ENCODE results near the gene ADARB1. TPM values are rescaled to one million over a fixed set of nuclear protein-coding genes. Genes with fewer than 3 reads are reported as not detected.

Gene ADARB1
- total and polyA plus RNA-seq, 9 of the 15 experiments (the other 6 are each of a cell fraction or from before 2014, with no cell fraction given), result 6.7 to 16.0 (median 8.3) TPM

DNA sequence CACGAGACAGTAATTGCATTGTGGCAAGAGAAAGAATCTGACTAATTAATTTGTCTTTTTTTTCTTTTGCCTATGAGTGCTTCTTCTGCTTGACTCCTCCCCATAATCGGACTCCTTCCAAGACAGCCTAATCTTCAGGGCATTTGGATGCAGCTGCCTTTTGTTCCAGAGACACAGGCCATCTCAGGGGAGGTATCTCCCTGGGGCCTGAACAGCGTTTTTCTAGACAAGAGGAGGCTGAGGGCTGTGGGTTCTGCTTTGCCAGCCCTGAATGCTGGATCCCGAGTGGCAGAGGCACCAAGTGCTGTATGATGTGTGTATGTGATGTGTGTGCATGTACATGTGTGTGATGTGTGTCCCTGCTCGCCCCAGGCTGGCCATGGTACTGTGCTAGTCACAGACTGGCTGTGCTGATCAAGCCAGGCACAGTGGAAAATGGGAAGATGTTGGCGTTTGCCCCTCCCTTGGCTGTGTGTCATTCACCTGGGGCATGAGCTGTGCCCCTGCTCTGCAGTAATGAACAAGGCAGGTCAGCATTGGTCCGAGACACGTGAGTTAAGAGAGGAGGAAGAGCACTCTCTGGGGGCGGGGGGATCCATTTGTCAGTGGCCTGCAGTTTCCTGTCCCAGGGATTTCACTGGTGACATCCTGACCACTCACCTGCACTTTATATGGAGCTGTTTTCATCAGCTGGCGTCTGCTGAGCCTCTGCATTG is 77.2 kb downstream of the ADARB1 start:
- no TSS peak for BruUV-seq (replicated peaks)
- ATAC-seq (peak; percentile 5; the same call in 2 of the 3 replicates), DNase-seq (ENCODE audit: extremely low read depth in 1 of 4, low spot score in 3 of 4) (no peak), FAIRE-seq (peak; percentile 29)
- ChIA-PET POLR2A (interaction anchor here (0.5 to 3.3 kb wide), 8 partner anchors 10 to 265 kb away, joined by 3 to 13 read pairs (median 3); no protein-coding TSS in a partner anchor), CTCF (ENCODE audit: low intra/inter-chr PET ratio) (interaction anchor here (0.7 to 2.3 kb wide), 4 partner anchors 59 to 288 kb away, joined by 3 to 9 read pairs (median 6); no protein-coding TSS in a partner anchor)
- Histone ChIP-seq H3K36me3 (ENCODE audit: control insufficient read depth, insufficient read depth, low read length) (no peaks in the 10 kb centered on the region), H2AFZ (ENCODE audit: low read depth, low read length) (peak overlapping the region; percentile 87), H3K4me3 (no peak overlapping the region), H3K9me1 (ENCODE audit: control insufficient read depth, insufficient read depth, low read length) (no peaks in the 10 kb centered on the region), H3K79me2 (ENCODE audit: control insufficient read depth, insufficient read depth, low read length) (no peaks in the 10 kb centered on the region), H3K4me2 (ENCODE audit: insufficient read depth, low read length) (peak overlapping the region; percentile 68; the same call in 1 of the 2 replicates), H3K9ac (ENCODE audit: insufficient read depth in 1 of 2, low read depth in 2 of 2, low read length in 2 of 2) (peak overlapping the region in 1 of 2 experiments; percentile 49; a peak in 1 of 4 replicates), H3K27ac (ENCODE audit: extremely low read depth, low read depth, low read length) (peak overlapping the region; percentile 30; the same call in 2 of the 3 replicates), H3K4me1 (replicated peaks in 1 of 2; ENCODE audit: control insufficient read depth in 2 of 2, insufficient read depth in 2 of 2, low read length in 2 of 2) (peaks cover 15 to 22% of the 10 kb centered on the region in 2 experiments; a peak in 4 of 5 replicates), H3K9me3 (replicated peaks; ENCODE audit: control insufficient read depth, insufficient read depth, low read depth, low read length) (no peaks in the 10 kb centered on the region), H3K27me3 (ENCODE audit: control insufficient read depth in 2 of 2, insufficient read depth in 2 of 2, low read length in 2 of 2) (no peaks in the 10 kb centered on the region), H4K20me1 (replicated peaks; ENCODE audit: control insufficient read depth, insufficient read depth, low read length) (no peaks in the 10 kb centered on the region)
- intact Hi-C loops (cut with micrococcal nuclease), result loop anchor here (1.0 to 5.0 kb wide), 3 partner anchors 76 to 287 kb away; no protein-coding TSS in a partner anchor
- WGBS (ENCODE audit: insufficient coverage, low coverage, missing lambda C conversion rate), result 52% methylated on average over 10 of the region's 10 CpGs
- TF ChIP-seq, protein P1, sequence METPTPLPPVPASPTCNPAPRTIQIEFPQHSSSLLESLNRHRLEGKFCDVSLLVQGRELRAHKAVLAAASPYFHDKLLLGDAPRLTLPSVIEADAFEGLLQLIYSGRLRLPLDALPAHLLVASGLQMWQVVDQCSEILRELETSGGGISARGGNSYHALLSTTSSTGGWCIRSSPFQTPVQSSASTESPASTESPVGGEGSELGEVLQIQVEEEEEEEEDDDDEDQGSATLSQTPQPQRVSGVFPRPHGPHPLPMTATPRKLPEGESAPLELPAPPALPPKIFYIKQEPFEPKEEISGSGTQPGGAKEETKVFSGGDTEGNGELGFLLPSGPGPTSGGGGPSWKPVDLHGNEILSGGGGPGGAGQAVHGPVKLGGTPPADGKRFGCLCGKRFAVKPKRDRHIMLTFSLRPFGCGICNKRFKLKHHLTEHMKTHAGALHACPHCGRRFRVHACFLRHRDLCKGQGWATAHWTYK (CRISPR knock-in tag; IDR thresholded peaks at IDR 0.05), result no peak
- TF ChIP-seq TOE1 (IDR thresholded peaks at IDR 0.05; ENCODE audit: borderline replicate concordance) (no peak), TOE1 (CRISPR knock-in tag; IDR thresholded peaks at IDR 0.05; ENCODE audit: borderline replicate concordance, low read depth) (peak; percentile 83; the same call in 1 of the 2 replicates), ZC3H4 (CRISPR knock-in tag; IDR thresholded peaks at IDR 0.05; ENCODE audit: borderline replicate concordance) (0 out of 2 replicates have a peak, but pooled peaks have one; percentile 40), GTF2E2 (tag; IDR thresholded peaks at IDR 0.05) (no peak), IRF2 (CRISPR knock-in tag; IDR thresholded peaks at IDR 0.05) (0 out of 2 replicates have a peak, but pooled peaks have one; percentile 16), FOSL1 (tag; conservative IDR thresholded peaks at IDR 0.05) (0 out of 2 replicates have a peak, but pooled peaks have one; percentile 9)
- in situ Hi-C loops (cut with MboI), result no loop called here

All from K562 (cell line).